DOHH2 (cell line): ENCODE data around the gene CROCC.
"Not testable (repeated sequence)": the region's sequence is repeated elsewhere in the genome, so short reads cannot be mapped to it uniquely, and the experiment has no call there.

Source experiments
- EZH2phosphoT487 ChIP-seq: fragments of 200-600 bp; sonication (generic); IDR thresholded peaks from 2 replicates; pipeline ENCODE4 v1.6.1; 2017; ENCODE audit warnings: borderline replicate concordance, mild to moderate bottlenecking, antibody characterized with exemption, low read length, moderate library complexity, mixed read lengths
- TF ChIP-seq, protein P1 (sequence below): fragments of 200-600 bp; sonication (generic); IDR thresholded peaks from one replicate; pipeline ENCODE4 v1.5.1; 2014; ENCODE audit warnings: antibody characterized with exemption, mild to moderate bottlenecking, low read depth, low read length; ENCODE audit not compliant: poor library complexity, severe bottlenecking

DNA sequence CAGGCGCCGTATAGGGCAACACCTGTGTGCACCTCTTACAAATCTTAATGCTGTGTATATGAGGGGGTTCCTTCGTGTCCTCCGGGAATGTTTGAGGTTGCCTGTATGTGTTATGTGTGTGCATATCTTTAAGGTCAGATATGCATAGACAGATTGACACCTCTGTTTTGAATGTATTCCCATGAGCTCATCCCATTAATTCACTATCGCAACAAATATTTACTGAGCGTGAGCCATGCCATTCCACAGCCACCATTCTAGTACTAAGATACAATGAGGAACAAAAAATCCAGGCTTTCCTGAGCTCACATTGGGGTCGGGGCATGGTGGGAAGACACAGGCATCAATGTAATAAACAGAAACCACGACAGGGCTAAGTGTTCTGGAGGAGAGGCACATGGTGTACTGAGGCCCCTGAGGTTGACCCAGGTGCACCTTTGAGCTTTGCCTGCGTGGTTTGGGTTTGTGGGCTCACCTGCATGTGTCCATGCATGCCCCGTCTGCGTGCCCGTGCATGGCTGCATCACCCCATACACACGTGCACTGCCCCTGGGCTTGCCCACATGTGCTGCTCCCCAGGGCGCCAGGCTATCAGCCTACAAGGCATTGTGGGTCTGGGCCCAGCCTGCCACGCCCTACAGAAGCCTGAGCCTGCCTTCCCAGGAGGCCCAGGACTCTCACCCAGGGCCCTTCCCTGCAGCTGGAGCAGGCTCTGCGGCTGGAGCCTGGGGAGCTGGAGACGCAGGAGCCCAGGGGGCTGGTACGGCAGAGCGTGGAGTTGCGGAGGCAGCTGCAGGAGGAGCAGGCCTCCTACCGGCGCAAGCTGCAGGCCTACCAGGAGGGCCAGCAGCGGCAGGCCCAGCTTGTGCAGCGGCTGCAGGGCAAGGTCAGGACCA lies 7.7 kb downstream of the CROCC start:
- TF ChIP-seq, protein P1, sequence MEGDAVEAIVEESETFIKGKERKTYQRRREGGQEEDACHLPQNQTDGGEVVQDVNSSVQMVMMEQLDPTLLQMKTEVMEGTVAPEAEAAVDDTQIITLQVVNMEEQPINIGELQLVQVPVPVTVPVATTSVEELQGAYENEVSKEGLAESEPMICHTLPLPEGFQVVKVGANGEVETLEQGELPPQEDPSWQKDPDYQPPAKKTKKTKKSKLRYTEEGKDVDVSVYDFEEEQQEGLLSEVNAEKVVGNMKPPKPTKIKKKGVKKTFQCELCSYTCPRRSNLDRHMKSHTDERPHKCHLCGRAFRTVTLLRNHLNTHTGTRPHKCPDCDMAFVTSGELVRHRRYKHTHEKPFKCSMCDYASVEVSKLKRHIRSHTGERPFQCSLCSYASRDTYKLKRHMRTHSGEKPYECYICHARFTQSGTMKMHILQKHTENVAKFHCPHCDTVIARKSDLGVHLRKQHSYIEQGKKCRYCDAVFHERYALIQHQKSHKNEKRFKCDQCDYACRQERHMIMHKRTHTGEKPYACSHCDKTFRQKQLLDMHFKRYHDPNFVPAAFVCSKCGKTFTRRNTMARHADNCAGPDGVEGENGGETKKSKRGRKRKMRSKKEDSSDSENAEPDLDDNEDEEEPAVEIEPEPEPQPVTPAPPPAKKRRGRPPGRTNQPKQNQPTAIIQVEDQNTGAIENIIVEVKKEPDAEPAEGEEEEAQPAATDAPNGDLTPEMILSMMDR, result not testable (repeated sequence)
- TF ChIP-seq EZH2phosphoT487, result not testable (repeated sequence)
